ENCODE results near the gene B3GAT3.
"Not testable (repeated sequence)": the region's sequence is repeated elsewhere in the genome, so short reads cannot be mapped to it uniquely, and the experiment has no call there.

B3GAT3 gene

DNA sequence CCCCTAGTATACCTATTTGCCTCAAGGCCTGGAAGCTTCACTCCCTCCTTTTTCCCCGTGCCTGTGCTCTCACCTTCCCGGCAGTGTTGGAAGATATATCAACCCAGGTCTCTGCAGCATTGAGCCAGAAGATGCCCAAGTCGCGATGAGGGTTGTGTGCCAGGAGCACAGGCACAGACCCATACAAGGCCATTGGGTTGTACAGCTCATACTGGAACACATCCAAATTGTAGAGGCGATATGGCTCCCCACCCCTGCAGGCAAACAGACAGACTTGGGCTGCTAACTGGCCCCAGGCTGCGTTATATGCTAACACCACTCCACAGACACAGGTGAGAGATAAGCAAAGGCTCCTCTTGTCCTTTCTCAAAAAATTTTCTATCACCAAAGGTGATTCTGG is 10.7 kb upstream of the B3GAT3 start:
- Histone ChIP-seq H3K36me3 (ENCODE audit: control insufficient read depth in 2 of 2, insufficient read depth in 1 of 2, low read length in 2 of 2) (peaks cover 43 to 95% of the 10 kb centered on the region in 2 experiments), H3K9me3 (ENCODE audit: control insufficient read depth, insufficient read depth, low read depth, low read length) (no peaks in the 10 kb centered on the region), H3K4me1 (ENCODE audit: control insufficient read depth, insufficient read depth, low read length) (no peaks in the 10 kb centered on the region), H3K27ac (ENCODE audit: extremely low read depth, low read depth, low read length) (no peak overlapping the region), H3K4me3 (ENCODE audit: low read depth, low read length) (no peak overlapping the region)
- ChIA-PET CTCF (interaction anchor here (0.6 to 0.7 kb wide), 2 partner anchors 41 to 247 kb away, joined by 3 read pairs; no protein-coding TSS in a partner anchor), POLR2A (interaction anchor here (0.6 to 1.6 kb wide), 2 partner anchors 40 to 233 kb away, joined by 3 to 6 read pairs; partner anchors contain the start of gene LBHD1)
- no peak for TF ChIP-seq HOXD13 (CRISPR knock-in tag; IDR thresholded peaks at IDR 0.05; ENCODE audit: borderline replicate concordance)
- TF ChIP-seq OVOL3 (tag by site-specific recombination; IDR thresholded peaks at IDR 0.05): no peak
- no peak for TF ChIP-seq ZNF629 (tag by site-specific recombination; IDR thresholded peaks at IDR 0.05)
- no peak for TF ChIP-seq ZNF530 (tag by site-specific recombination; IDR thresholded peaks at IDR 0.05; ENCODE audit: low read depth)
- TF ChIP-seq ZNF707 (tag by site-specific recombination; IDR thresholded peaks at IDR 0.05): no peak
- no peak for TF ChIP-seq MYNN (tag by site-specific recombination; IDR thresholded peaks at IDR 0.05; ENCODE audit: borderline replicate concordance)
- TF ChIP-seq ZNF184 (tag by site-specific recombination; IDR thresholded peaks at IDR 0.05): no peak
- no peak for TF ChIP-seq ZNF510 (tag by site-specific recombination; IDR thresholded peaks at IDR 0.05; ENCODE audit: insufficient replicate concordance)
- no peak for TF ChIP-seq ZNF555 (tag by site-specific recombination; conservative IDR thresholded peaks at IDR 0.05)

- Histone ChIP-seq H3K4me1 (ENCODE audit: control insufficient read depth, insufficient read depth, low read length) (no peaks in the 10 kb centered on the region), H3K36me3 (ENCODE audit: control insufficient read depth in 2 of 2, insufficient read depth in 1 of 2, low read length in 2 of 2) (peaks cover 19 to 81% of the 10 kb centered on the region in 2 experiments), H3K27ac (ENCODE audit: extremely low read depth, low read depth, low read length) (no peak overlapping the region), H3K4me3 (ENCODE audit: low read depth, low read length) (no peak overlapping the region), H3K9me3 (ENCODE audit: control insufficient read depth, insufficient read depth, low read depth, low read length) (no peaks in the 10 kb centered on the region)
- POLR2A ChIA-PET: interaction anchor here (0.6 to 1.2 kb wide), 2 partner anchors 28 to 37 kb away, joined by 5 read pairs; partner anchors contain the start of gene TUT1
- CTCF ChIA-PET: interaction anchor here (1.2 kb wide), 1 partner anchor 16 kb away, joined by 6 read pairs; no protein-coding TSS in a partner anchor
- no peak for TF ChIP-seq ZNF610 (tag by site-specific recombination; IDR thresholded peaks at IDR 0.05; ENCODE audit: borderline replicate concordance)
- TF ChIP-seq ZBTB8A (tag by site-specific recombination; IDR thresholded peaks at IDR 0.05): no peak
- no peak for TF ChIP-seq ZNF777 (tag by site-specific recombination; IDR thresholded peaks at IDR 0.05; ENCODE audit: borderline replicate concordance)
- TF ChIP-seq ZNF248 (tag by site-specific recombination; IDR thresholded peaks at IDR 0.05): no peak
These were observed 5.9 kb upstream of the B3GAT3 start for GRCh38 chr11:62627713-62628112.

DNA sequence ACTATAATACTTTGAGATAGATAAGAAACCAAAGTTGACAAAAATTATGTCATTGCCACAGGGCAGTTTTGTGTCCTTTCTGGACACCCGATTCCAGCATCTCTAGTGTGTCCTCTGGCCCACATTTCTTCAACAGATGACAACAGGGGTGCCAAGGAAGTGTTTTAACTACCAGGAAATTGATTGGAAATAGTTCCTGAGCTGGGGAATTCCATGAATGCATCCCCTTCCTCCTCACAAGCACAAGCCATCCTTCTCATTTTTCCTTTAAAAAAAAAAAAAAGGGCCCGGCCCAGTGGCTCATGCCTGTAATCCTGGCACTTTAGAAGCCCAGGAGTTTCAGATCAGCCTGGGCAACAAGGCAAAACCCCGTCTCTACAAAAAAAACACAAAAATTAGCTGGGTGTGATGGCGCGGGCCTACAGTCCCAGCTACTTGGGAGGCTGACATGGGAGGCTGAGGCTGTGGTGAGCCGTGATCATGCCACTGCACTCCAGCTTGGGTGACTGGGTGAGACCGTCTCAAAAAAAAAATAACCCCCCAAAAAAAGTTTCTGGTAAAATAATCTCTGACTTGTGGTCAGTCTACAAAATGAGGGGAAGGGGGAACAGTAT is 797 bp upstream of the B3GAT3 start:
- ChIA-PET CTCF (interaction anchor here (0.6 to 2.5 kb wide), 3 partner anchors 12 to 63 kb away, joined by 3 to 18 read pairs (median 6); no protein-coding TSS in a partner anchor), POLR2A (interaction anchor here (0.6 to 6.0 kb wide), 29 partner anchors 9 to 233 kb away, joined by 3 to 109 read pairs (median 5); partner anchors contain the start of genes C11orf98, CSKMT, EEF1G and EML3)
- H3K9me3 ChIP-seq (ENCODE audit: control insufficient read depth, insufficient read depth, low read depth, low read length): no peaks in the 10 kb centered on the region
- no peaks in the 10 kb centered on the region for H3K4me1 ChIP-seq (ENCODE audit: control insufficient read depth, insufficient read depth, low read length)
- no peak overlapping the region for H3K4me3 ChIP-seq (ENCODE audit: low read depth, low read length)
- peak overlapping the region; percentile 40 for H3K27ac ChIP-seq (ENCODE audit: extremely low read depth, low read depth, low read length)
- TF ChIP-seq ZNF335 (tag by site-specific recombination; conservative IDR thresholded peaks at IDR 0.05) (peak; percentile 9), ZNF560 (tag by site-specific recombination; IDR thresholded peaks at IDR 0.05; ENCODE audit: borderline replicate concordance) (no peak), BCL11B (tag by site-specific recombination; IDR thresholded peaks at IDR 0.05; ENCODE audit: low read depth) (no peak), ZNF791 (tag by site-specific recombination; IDR thresholded peaks at IDR 0.05) (no peak)
- H3K36me3 ChIP-seq (ENCODE audit: control insufficient read depth in 2 of 2, insufficient read depth in 1 of 2, low read length in 2 of 2): peaks cover 5 to 37% of the 10 kb centered on the region in 2 experiments

DNA sequence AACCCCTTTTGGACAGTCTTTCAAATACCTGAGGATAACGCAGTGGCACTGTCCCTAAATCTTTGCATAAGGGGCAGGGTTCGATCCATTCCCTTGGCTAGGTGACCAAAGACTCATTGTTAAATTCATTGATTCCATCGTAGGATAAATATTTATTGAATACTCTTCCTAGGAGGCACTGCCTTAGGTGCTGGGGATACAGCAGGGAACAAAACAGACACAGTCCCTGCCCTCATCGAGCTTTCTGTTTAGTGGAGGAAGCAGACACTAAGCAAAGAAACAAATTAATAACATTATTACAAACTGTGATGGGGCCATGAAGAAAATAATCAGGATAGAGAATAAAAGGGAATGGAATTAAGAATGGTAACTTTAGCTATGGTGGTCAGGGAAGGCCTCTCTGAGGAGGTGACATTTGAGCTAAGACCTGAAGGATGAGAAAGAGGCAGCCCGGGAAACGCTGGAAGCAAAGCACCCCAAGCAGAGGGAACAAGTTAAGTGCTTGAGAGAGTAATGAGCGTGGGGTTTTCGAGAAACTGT is 689 bp downstream of the B3GAT3 start:
- TF ChIP-seq, protein P1, sequence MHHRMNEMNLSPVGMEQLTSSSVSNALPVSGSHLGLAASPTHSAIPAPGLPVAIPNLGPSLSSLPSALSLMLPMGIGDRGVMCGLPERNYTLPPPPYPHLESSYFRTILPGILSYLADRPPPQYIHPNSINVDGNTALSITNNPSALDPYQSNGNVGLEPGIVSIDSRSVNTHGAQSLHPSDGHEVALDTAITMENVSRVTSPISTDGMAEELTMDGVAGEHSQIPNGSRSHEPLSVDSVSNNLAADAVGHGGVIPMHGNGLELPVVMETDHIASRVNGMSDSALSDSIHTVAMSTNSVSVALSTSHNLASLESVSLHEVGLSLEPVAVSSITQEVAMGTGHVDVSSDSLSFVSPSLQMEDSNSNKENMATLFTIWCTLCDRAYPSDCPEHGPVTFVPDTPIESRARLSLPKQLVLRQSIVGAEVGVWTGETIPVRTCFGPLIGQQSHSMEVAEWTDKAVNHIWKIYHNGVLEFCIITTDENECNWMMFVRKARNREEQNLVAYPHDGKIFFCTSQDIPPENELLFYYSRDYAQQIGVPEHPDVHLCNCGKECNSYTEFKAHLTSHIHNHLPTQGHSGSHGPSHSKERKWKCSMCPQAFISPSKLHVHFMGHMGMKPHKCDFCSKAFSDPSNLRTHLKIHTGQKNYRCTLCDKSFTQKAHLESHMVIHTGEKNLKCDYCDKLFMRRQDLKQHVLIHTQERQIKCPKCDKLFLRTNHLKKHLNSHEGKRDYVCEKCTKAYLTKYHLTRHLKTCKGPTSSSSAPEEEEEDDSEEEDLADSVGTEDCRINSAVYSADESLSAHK (tag by site-specific recombination; IDR thresholded peaks at IDR 0.05): 0 out of 2 replicates have a peak, but pooled peaks have one; percentile 76
- TF ChIP-seq ZNF521 (tag by site-specific recombination; IDR thresholded peaks at IDR 0.05): no peak
- TF ChIP-seq ZNF146 (tag by site-specific recombination; IDR thresholded peaks at IDR 0.05): no peak
- H3K36me3 ChIP-seq (ENCODE audit: control insufficient read depth in 2 of 2, insufficient read depth in 1 of 2, low read length in 2 of 2): peaks cover 0 to 36% of the 10 kb centered on the region in 2 experiments; a peak in 2 of 3 replicates
- no peaks in the 10 kb centered on the region for H3K4me1 ChIP-seq (ENCODE audit: control insufficient read depth, insufficient read depth, low read length)
- no peaks in the 10 kb centered on the region for H3K9me3 ChIP-seq (ENCODE audit: control insufficient read depth, insufficient read depth, low read depth, low read length)
- CTCF ChIA-PET: interaction anchor here (0.7 to 2.5 kb wide), 5 partner anchors 10 to 249 kb away, joined by 3 to 18 read pairs (median 3); no protein-coding TSS in a partner anchor
- peak overlapping the region; percentile 71 for H3K4me3 ChIP-seq (ENCODE audit: low read depth, low read length)
- H3K27ac ChIP-seq (ENCODE audit: extremely low read depth, low read depth, low read length): peak overlapping the region; percentile 80
- POLR2A ChIA-PET: interaction anchor here (0.7 to 6.0 kb wide), 22 partner anchors 8 to 220 kb away, joined by 3 to 109 read pairs (median 7); partner anchors contain the start of genes C11orf98, CSKMT, EEF1G and EML3

- ChIA-PET CTCF (interaction anchor here (0.6 kb wide), 1 partner anchor 235 kb away, joined by 3 read pairs; no protein-coding TSS in a partner anchor), POLR2A (interaction anchor here (1.3 to 1.6 kb wide), 2 partner anchors 15 to 55 kb away, joined by 5 to 7 read pairs; partner anchors contain the start of genes LBHD1, MTA2 and UQCC3)
- H3K4me1 ChIP-seq (ENCODE audit: control insufficient read depth, insufficient read depth, low read length); H3K4me3 ChIP-seq (ENCODE audit: low read depth, low read length); H3K27ac ChIP-seq (ENCODE audit: extremely low read depth, low read depth, low read length); H3K9me3 ChIP-seq (ENCODE audit: control insufficient read depth, insufficient read depth, low read depth, low read length): not testable (repeated sequence)
- H3K36me3 ChIP-seq (ENCODE audit: control insufficient read depth in 2 of 2, insufficient read depth in 1 of 2, low read length in 2 of 2): peaks cover 0 to 34% of the 10 kb centered on the region in 2 experiments; a peak in 2 of 3 replicates
These were observed 4.8 kb downstream of the B3GAT3 start for GRCh38 chr11:62616957-62617356.
